Endothelial cell (in vitro differentiated cells): ENCODE measurements around the gene LRIG1. TPM values are rescaled to one million over a fixed set of nuclear protein-coding genes. Genes with fewer than 3 reads are reported as not detected.

Experiments
- DNase-seq: peaks from one replicate; pipeline ENCODE4 v3.0.0; 2021; ENCODE audit warnings: low spot score
- H3K27ac Mint-ChIP-seq: one replicate; pipeline ENCODE4 v1.8.0; 2021; ENCODE audit warnings: mixed read lengths, inconsistent platforms; ENCODE audit not compliant: unreplicated experiment
- H3K27me3 Mint-ChIP-seq: one replicate; pipeline ENCODE4 v1.8.0; 2021; ENCODE audit warnings: mild to moderate bottlenecking, moderate library complexity, mixed read lengths, inconsistent platforms; ENCODE audit not compliant: unreplicated experiment
- H3K36me3 Mint-ChIP-seq: one replicate; pipeline ENCODE4 v1.8.0; 2021; ENCODE audit warnings: mild to moderate bottlenecking, low read depth, mixed read lengths, inconsistent platforms; ENCODE audit not compliant: unreplicated experiment
- H3K4me1 Mint-ChIP-seq: one replicate; pipeline ENCODE4 v1.8.0; 2021; ENCODE audit warnings: mild to moderate bottlenecking, mixed read lengths, inconsistent platforms; ENCODE audit not compliant: unreplicated experiment
- H3K4me3 Mint-ChIP-seq: one replicate; pipeline ENCODE4 v1.8.0; 2021; ENCODE audit warnings: mild to moderate bottlenecking, mixed read lengths, inconsistent platforms; ENCODE audit not compliant: unreplicated experiment
- H3K9me3 Mint-ChIP-seq: one replicate; pipeline ENCODE4 v1.8.0; 2021; ENCODE audit warnings: mixed read lengths, inconsistent platforms; ENCODE audit not compliant: unreplicated experiment
- CTCF ChIP-seq: fragments of 200-600 bp; sonication (generic); IDR thresholded peaks from one replicate; pipeline ENCODE4 v1.5.0; 2021; ENCODE audit warnings: antibody characterized with exemption; ENCODE audit not compliant: unreplicated experiment
- total RNA-seq: library from RNA; stranded (reverse); fragmentation: NEBNext Ultra II Directional; extraction: Animal tissue kit (Norgen Biotek cat#: 25700); gene quantifications from one replicate; pipeline ENCODE4 v1.2.1, GENCODE V29; 2021; ENCODE audit not compliant: unreplicated experiment

The LRIG1 gene
- total RNA-seq, 1 donor from 2014 or later = 25.1 TPM

- DNase-seq = no peak
- TF ChIP-seq CTCF = no peak
- Mint-ChIP-seq H3K27ac (peak overlapping the region; percentile 50), H3K27me3 (peaks cover 5% of the 10 kb centered on the region), H3K4me3 (no peak overlapping the region), H3K4me1 (peaks cover 38% of the 10 kb centered on the region), H3K9me3 (no peaks in the 10 kb centered on the region), H3K36me3 (peaks cover 3% of the 10 kb centered on the region)
Measured at GRCh38 chr3:66431494-66431893, 69.3 kb downstream of the LRIG1 start.

DNA sequence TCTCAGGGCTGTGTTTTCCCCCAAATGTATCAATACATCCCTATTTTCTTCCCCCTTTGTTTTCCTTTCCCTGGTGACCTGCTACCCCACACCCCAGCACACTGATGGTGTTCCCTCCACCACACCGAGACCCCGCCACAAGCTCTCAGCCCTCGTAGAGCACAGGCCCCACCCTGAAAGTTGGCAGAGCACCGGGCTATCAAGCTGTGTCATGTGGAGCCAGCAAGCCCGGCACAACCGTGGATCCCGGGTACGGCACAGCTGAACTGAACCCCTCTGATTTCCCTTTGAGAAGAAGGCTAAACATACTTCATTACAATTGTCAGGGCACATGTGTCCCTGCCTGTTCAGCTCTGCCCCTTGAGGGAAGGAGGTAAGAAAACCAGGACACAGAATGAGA lies 69.9 kb downstream of the LRIG1 start:
- H3K36me3 Mint-ChIP-seq = peaks cover 3% of the 10 kb centered on the region
- no peak overlapping the region for H3K27ac Mint-ChIP-seq
- no peak for TF ChIP-seq CTCF
- peaks cover 36% of the 10 kb centered on the region for H3K4me1 Mint-ChIP-seq
- no peak overlapping the region for H3K4me3 Mint-ChIP-seq
- peaks cover 5% of the 10 kb centered on the region for H3K27me3 Mint-ChIP-seq
- DNase-seq = no peak
- H3K9me3 Mint-ChIP-seq = no peaks in the 10 kb centered on the region

GRCh38 chr3:66428733-66429132 lies 72.1 kb downstream of the LRIG1 start:
- peaks cover 8% of the 10 kb centered on the region for H3K36me3 Mint-ChIP-seq
- no peak for TF ChIP-seq CTCF
- H3K4me3 Mint-ChIP-seq = no peak overlapping the region
- H3K27me3 Mint-ChIP-seq = peaks cover 8% of the 10 kb centered on the region
- DNase-seq = no peak
- H3K27ac Mint-ChIP-seq = no peak overlapping the region
- H3K9me3 Mint-ChIP-seq = no peaks in the 10 kb centered on the region
- H3K4me1 Mint-ChIP-seq = peaks cover 35% of the 10 kb centered on the region

DNA sequence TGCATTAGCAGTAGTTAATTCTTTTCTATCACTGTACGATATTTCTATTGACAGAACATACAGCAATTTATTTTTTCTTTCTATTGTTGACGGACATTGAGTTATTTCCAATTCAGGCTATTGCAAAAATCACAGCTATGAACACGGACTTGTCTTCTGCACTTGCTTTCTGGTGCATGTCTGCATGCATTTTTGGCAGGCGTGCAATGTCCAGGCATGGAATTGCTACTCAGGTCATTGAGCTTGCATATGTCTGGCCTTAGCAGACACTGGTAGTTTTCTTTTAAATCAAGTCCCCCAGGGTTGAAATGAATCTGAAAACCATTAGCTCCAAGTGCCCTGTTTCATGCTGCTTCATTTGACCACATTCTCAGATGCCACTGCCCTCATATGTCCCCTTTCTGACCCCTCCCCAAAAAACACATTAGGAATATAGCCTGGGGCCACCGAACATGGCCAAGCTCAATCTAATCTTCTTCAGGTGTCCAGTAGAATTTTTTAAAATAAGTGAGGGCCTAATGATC lies 72.8 kb downstream of the LRIG1 start:
- peaks cover 28% of the 10 kb centered on the region for H3K4me1 Mint-ChIP-seq
- TF ChIP-seq CTCF = no peak
- peaks cover 4% of the 10 kb centered on the region for H3K9me3 Mint-ChIP-seq
- H3K27ac Mint-ChIP-seq = no peak overlapping the region
- H3K27me3 Mint-ChIP-seq = peaks cover 8% of the 10 kb centered on the region
- peaks cover 12% of the 10 kb centered on the region for H3K36me3 Mint-ChIP-seq
- H3K4me3 Mint-ChIP-seq = no peak overlapping the region
- no peak for DNase-seq

GRCh38 chr3:66427352-66427751 lies 73.5 kb downstream of the LRIG1 start:
- no peak for DNase-seq
- peaks cover 9% of the 10 kb centered on the region for H3K9me3 Mint-ChIP-seq
- H3K4me3 Mint-ChIP-seq = no peak overlapping the region
- H3K27ac Mint-ChIP-seq = no peak overlapping the region
- H3K4me1 Mint-ChIP-seq = peaks cover 26% of the 10 kb centered on the region
- peaks cover 17% of the 10 kb centered on the region for H3K36me3 Mint-ChIP-seq
- H3K27me3 Mint-ChIP-seq = peaks cover 8% of the 10 kb centered on the region
- TF ChIP-seq CTCF = no peak
